8988T (cell line): Measurements from ENCODE around the gene PREP.

Source experiments
- DNase-seq: peaks from one replicate; pipeline ENCODE4 v3.0.0; 2011

Gene PREP

DNA sequence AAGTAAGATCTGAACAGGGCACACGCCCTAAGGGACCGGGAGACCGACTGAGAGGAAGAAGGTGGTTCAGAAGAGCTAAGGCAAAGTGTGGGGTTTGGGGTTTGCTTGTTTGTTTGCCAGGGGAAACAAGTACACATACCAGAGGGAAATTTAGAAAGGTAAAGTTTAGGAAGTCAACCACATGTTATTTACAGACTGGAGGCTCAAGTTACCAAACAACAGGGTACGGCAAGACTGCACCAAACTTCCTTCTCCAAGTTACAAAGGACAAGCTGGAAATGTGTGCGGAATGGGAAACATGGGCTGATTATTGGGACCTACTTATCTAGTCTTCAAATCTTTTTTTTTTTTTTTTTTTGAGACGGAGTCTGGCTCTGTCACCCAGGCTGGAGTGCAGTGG, 11.2 kb downstream of the PREP start:
- DNase-seq, result no peak

DNA sequence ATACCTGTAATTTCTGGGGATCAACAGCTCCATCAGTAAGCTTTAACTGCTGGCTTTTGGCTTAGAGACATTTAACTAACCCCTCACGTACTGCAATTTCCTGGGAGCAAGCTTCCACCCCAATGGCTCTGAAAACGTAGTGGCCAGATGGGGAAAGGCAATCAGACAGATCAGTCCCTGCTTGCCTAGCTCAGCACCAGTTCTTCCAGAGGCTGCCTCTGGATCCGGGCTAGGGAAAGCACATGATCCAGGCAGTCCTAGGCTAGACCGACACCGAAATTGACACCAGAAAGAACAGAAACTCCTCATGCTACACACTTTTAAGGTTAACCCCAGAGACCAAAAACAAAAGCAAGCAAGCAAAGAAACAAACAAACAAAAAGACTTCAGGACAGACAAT, 13.3 kb downstream of the PREP start:
- no peak for DNase-seq

DNA sequence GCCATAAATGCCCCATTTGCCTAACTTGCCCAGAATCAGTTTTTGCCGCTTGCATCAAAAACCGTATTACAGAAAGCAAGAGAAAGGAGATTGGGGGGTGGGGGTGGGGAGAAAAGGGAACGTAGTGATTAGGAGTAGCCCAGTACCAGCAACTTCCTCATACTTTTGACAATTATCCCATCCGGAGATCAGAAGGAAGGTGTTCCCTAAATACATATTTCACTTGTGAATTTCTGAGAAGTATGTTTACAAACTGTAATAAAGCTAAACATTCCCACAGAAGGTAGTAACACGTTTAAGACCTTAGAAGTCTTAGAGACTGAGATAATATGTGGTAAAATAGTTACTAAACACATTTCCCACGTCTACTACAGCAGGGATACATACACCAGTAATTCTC, 14.5 kb downstream of the PREP start:
- DNase-seq, result no peak

DNA sequence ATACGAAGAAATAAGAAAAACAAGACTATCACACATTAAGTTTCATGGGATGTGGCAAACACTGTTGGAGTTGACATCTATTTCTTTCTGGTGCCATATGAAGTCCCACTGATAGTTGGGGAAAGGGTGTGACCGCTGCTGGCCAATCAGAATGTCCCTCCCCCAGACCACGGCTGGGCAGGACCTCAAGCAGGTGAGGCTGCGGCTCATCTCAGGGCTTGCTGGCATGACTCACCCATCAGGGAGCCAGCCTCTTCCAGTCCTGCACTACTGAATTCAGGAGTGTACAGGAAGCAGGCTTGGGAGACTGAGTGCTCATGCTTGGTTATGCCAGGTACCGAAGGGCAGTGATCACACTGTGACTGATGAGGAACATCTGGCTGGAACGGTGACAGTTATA, 18.9 kb downstream of the PREP start:
- no peak for DNase-seq

DNA sequence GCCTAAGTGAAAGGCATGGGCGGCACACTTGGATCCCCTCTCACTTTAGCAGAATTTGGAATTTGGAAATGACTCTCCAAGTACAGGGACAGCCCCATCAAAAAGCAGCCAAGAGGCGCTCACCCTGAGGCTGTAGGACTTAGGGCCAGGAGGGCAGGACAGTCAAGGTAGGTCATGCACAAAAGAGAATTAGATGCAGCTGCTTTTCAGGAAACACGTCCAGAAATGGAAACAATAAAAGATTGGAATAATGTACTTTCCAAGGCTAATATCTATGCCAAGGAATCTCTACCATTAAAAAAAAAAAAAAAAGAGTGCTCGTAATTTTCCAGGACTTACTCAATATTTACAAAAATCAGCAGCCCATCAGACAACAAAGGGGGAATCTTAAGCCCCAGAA, 19.9 kb downstream of the PREP start:
- no peak for DNase-seq

DNA sequence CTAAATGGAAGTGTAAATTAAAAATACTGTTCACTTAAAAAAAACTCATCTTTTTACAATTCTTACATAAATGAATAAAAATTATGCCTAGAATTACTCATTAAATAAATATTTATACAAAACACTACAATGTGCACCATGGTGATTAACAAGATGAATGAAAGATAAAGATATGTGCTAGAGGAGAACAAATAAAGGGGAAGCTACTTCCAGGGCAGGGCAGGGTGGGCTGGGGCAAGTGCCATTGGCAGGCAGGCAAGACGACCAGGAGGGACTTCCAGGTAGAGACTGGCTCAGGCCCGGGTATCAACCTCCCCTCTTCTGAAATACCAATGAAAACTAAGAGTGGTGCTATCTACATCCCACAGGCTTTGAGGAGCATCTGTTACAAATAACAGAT, 20.4 kb downstream of the PREP start:
- no peak for DNase-seq

DNA sequence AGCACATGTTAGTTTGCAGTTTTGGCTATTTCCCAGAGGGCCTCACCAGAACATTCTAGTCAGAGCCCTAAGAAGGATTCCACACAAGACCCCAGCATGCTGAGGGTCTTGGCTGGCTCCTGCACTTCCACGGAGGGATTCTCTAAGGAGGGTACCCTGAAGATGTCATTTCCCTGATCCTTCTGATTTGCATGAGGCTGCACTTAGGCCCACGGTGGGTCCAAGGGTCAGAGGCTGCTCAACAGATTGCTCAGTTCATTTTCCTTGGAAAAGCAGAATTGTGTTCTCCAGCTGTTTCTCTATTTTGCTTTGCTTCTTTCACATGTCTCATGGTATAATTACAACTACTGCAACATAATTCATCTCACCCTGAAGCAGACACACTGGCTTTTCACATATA, 22.2 kb downstream of the PREP start:
- no peak for DNase-seq

DNA sequence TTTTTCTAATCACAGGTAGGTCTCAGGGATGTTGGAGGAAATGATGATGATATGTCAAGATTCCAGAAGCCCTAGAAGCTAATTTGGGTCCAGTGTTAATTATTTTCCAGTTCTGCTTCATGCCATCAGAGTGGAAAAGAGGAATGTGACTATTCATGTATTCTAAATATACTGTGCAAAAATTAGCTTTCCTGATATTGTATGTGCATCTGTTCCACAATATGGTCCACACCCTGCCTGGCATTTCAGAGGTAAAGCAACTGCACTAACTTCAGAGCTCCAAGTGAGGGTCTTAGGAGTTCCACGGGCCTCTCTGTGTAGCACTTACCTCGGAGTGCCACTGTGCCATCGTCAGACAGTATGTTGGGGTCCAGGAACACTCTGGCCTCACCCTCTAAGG, 27.1 kb downstream of the PREP start:
- DNase-seq, result no peak

DNA sequence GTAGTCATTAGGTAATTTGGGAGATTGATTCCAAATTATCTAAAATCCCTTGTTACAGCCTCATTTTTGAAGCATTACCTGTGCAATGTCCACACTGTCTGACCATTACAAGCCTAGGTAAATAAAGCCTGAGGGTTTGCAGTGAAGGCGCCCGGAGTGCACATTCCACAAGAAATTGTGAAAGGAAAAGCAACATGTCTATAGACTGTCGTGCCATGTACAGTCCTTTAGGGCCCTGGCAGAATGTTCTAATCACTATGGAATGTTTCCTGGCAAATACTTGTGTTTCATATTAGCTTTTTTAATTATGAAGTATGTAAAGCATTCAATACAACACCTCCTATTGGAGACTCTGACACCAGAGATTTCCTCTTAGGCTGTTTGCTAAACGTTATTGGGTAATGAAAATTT, 28.9 kb downstream of the PREP start:
- no peak for DNase-seq

DNA sequence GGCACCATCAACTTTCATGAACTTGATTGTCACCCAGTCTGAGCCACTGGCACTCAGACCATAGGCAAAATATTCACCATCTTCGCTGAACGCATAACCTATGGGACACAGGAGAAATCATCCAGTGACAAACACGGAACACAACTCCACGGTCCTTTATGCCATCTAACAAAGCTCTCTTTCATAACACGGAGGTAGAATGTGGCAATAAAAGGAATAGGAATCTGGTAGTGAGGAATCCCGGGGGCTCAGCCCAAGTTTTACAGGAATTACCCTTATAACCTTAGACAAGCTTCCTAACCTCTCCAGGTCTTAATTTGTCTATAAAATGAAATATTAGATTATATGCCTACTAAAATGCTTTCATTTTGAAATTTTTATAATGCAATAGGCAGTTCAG, 29.4 kb downstream of the PREP start:
- DNase-seq, result no peak

DNA sequence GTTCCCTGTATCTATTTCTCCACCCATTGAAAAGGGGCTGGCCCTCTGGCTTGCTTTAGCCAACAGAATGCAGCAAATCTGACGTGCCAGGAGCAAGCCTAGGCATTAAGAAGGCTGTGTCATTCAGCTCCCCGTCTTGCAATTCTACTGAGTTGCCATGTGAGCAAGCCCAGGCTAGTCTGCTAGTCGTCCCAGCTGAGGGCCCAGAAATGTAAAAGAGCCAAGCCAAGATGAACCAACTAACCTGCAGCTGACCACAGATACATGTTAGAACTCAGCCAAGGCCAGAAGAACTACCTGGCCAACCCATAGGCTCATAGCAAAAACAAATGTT, 30.1 kb downstream of the PREP start:
- no peak for DNase-seq

DNA sequence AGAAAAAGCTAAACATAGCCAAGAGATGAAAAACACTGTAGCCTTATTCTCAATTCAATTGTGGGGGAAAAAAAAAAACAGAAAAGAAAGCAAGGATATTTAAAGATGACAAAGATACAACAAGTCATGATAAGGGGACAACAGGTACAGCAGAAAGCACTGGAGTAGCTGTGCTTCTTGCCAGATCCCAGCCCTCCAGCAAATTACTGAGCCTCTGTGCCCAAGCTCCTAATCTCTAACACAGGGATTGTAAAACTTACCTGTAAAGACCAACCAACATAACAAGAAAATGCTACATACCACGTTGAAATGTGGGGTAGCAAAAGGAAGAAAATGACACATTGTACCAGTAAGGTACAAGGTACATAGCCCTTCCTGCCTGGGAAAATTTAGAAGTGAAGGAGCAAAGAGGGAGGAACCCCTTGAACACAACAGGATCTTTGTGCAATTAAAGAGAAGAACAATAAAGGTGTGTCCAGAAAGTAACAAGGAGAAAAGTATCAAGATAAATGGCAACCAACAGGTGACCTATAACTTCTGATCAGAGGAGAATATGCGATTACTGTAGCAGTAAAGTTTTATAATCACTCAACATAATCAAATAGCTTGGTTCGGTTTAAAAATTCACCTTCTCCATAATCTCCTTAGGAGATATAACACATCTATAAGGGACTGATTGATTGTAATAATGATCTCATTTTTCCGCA, 30.6 kb downstream of the PREP start:
- DNase-seq, result no peak

DNA sequence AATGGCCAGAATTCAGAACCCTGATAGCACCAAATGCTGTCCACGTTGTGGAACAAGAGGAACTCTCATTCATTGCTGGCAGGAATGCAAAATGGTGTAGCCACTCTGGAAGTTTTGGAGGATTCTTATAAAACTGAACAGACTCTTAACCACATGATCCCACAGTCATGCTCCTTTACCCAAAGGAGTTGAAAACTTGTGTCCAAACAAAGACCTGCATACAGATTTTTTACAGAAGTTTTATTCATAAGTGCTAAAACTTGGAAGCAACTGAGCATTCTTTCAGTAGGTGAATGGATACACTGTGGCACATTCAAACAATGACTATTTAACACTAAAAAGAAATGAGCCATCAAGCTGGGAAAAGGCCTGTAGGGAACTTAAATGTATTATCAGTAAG, 32.5 kb downstream of the PREP start:
- DNase-seq, result no peak

DNA sequence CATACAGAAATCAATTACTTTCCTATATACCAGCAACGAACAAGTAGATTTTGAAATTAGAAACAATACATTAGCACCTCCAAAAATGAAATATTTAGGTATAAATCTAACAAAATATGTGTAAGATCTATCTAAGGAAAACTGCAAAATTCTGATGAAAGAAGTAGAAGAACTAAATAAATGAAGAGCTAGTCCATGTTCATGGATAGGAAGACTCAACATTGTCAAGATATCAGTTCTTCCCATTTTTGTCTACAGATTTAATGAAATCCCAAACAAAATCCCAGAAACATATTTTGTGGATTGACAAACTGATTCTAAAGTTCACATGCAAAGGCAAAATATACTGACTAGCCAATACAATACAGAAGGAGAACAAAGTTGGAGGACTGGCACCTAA, 33.7 kb downstream of the PREP start:
- DNase-seq, result no peak

DNA sequence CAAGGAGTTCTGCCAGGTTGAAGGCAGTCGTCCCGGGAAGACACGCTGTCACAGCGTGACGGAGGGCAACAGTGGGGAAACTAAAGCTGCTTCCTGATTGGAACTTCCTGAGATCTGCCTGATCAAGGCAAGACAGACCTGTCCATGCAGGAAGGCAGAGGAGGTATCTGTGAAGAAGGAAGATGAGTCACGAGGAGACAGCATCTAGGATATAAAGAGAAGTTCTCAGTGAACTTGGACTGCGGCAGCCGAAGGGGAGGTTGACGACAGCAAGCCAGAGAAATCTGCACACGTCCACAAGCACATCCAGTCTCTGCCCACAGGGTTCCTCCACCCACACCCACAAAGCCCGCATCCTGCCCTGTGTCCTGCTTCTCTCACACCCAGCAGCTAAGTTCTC, 38.6 kb downstream of the PREP start:
- no peak for DNase-seq

DNA sequence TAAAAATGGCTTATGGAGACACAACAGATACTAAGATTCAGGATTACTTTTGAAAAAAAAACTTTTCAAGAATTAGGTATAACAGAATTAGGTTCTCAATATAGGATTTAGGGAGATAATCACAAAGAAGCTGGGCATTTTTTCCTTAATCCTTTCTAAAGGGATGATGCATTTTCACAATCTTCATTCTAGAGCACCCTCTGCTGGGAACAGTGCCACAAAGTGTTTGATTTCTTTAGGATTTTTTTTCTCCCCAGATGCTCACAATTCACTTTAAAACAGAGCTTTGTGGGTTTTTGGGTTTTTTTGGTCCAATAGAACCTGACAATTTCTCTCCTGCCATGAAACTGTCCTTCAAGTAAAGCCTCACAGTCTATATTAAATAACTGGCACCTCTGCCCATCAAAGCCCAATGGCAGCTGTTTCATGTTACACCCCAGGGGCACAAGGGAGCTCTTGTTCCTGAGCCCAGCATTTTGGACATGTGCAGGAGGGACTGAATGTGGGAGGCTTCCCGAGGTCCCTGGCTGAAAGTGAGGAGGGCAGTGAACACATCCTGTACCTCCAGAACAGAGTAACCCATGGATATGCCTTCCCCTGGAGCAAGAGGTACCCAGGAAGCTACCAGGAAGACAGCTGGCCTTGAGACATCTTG, 39.7 kb downstream of the PREP start:
- no peak for DNase-seq

DNA sequence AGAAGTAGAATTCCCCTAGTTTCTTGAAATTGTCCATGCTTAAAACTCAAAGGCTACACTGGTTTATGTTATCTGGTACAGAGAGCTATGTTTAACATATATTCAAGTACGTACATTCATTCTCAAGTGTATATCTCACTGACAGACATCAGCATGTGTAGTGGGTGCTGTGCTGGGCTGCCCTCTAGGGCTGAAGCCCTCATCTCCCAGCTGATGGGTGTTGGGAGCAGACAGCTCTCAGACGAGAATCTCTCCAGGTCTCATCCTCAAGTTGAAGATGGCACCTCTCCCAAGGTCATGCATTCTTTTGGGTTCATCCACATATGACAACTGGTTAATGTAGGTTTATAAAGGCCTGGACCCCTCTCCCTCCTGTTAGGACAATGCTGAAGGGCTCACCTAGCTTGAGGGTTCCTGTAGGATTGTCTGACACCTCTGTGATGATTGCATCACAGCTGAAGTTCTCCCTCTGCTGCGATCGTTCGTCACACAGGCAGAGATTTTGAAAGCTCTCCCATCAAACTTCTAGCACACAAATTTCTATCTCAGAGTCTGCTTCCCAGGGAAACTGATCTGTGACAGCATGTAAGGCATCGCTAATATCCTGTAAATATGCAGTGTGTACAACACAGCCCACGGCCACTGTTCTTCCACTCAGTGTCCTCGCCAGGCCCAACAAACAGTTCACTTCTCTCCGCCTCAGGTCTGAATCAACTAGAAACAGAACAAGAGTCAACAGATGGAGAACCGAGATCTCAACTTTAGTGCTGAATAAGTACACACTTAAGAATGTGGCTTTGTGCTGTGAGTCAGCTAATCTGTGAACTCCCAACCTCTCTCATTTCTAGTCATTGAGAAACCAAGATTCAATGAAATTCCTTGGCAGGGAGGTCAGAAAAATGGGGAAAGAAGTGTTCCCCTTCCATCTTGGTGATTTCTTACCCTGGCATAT, 43.2 kb downstream of the PREP start:
- no peak for DNase-seq

DNA sequence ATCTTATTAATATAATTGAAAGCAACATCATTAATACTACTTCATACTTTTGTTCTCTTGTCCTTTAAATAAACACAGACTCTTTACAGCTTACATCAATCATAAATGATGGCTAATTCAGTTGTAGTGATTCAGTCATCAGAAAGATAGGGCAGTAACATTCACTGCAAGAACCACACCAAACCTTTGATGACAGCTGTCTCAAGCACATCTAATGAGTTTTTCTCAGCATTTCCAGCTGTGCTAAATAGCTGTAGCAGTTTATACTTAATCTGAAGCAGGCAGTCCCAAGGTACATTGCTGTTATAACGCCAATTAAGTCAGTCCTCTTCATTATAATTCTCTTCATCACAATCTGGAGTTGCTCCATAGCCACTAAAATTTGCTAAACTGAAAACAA, 45.7 kb downstream of the PREP start:
- no peak for DNase-seq

DNA sequence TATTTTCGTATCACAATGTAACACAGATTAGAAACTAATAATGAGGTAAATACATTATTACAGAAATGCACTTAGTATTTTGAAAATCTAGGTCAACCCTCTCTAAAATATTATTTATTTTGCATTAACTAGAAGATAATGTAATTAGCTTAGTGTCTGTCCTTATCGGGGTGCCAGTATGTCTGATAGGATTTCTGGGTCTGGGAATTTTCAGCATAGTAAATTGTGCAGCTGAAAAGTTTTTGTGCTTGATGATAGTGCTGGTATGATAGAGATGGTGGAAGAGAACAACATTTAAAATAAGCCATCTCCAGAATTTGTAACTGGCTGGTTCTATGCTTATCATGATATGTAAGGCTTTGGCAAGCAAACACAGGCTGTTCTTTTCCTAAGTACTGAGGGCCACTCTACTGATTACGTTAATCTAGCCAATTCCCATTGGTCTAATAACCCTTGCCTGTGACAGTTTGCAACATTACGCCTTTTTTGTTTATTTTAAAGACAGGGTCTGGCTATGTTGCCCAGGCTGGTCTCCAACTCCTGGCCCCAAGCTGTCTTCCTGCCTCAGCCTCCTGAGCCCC, 50.8 kb downstream of the PREP start:
- DNase-seq, result no peak

DNA sequence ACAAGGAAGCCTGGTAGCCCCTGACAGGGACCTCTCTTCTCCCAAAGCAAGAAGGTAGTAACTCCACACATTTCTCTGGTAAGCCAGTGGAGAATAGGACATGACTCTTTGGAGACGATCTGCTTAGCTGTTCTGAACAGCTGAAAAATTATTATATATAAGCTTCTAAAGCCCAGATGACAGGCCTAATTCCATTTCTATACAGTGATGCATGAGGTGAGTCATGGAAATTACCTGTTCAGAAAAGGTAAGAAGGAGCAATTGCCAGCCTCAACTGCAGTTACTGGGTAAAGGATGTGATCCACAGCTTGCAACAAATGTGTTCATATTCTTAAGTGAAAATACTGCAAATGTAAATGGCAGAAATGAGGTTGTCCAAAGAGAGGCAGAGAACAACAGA, 54.0 kb downstream of the PREP start:
- no peak for DNase-seq

DNA sequence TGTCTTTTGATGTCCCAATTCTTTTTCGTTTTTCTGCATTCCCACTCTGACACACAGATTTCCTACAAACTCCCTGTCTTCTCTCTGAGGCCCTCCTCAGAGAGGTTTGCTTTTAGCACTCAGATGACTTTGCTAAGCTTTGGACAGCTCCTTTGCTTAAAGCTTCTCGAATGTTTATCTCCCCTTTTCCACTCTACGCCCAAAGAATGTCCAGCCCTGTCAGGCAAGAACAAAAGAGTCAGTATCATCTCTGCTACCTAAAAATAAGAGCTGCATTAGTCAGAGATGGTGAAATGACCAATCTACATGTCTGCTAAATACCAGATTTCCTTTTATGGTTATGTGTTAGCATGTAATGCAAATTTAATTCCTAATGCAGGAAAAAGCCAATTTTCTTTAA, 56.8 kb downstream of the PREP start:
- no peak for DNase-seq

DNA sequence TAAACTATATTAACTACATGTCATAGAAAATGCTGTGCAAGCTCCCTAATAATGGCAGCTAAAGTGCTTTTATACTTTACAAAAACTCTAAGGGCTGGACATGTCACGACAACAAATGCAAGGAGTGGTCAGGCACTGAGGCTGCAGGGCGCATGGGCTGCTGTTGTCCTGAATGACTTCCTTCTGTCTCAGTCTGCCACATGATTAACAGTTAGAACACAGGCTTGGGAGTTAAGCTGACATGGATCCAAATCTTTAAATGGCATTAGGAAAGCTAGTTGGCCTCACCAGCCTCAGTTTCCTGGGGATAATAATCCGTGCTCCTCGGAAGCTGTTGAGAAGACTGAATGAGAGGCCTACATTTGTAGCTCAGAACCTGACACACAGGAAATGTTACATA, 57.4 kb downstream of the PREP start:
- DNase-seq, result no peak

DNA sequence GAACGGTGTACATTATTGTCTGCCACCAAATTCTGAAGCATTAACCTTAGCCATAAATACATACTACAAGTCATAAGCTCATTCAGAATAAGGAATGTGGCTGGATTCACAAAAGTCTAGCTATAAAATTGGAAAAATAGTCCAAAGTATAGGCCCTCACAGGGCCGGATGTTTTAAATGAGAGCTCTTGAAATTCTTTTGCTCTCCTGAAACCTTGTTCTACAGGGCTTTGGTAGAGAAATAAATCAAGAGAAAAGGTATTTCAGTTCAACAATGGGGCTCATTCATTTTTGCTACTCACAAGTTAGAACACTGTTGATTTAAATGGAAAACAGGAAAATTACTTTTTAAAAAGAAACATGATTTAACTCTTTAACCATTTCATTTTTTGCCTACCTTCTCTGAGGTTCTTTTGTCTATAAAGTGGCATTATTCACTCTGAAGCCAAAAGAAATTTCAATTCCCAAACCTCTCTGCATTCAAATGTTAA, 58.0 kb downstream of the PREP start:
- DNase-seq, result no peak
